H1 (cell line): ENCODE data around the gene GKN2. TPM values are rescaled to one million over a fixed set of nuclear protein-coding genes. Genes with fewer than 3 reads are reported as not detected.

Source experiments
- CTCF ChIA-PET: fragments of 300-600 bp; sonication (Branson Sonifier 250); formaldehyde crosslinking; loops from one replicate; lab custom pipeline; 2021; ENCODE audit not compliant: partially characterized antibody; lab: Charles Lee
- POLR2A ChIA-PET: fragments of 300-600 bp; sonication (Branson Sonifier 250); formaldehyde crosslinking; loops from one replicate; lab custom pipeline; 2021; ENCODE audit warnings: inconsistent platforms; ENCODE audit not compliant: partially characterized antibody; lab: Charles Lee
- DNase-seq, 2 experiments: peaks; one replicate each; pipeline versions ENCODE4 v3.0.0 to v3.0.0-alpha.2; 2010 to 2022; ENCODE audit warnings: low spot score in 2 of 2, low read depth in 1 of 2, mixed read lengths in 1 of 2
- FAIRE-seq: peaks from 2 replicates; lab custom pipeline; 2011; peaks lifted over from hg19 to GRCh38; lab: Jason Lieb, UNC
- H2AFZ ChIP-seq: 2 replicates; pipeline ENCODE4 v1.8.1; 2012; ENCODE audit warnings: low read length, inconsistent platforms
- H2AK5ac ChIP-seq: 2 replicates; pipeline ENCODE4 v1.6.1; 2013; ENCODE audit warnings: low read depth, low read length
- H2BK120ac ChIP-seq: replicated peaks from 2 replicates; pipeline ENCODE3; 2013; ENCODE audit warnings: low read depth, low read length, inconsistent platforms
- H2BK12ac ChIP-seq: 2 replicates; pipeline ENCODE4 v1.6.1; 2013; ENCODE audit warnings: low read depth, low read length
- H2BK15ac ChIP-seq: 2 replicates; pipeline ENCODE4 v1.6.1; 2013; ENCODE audit warnings: low read length
- H2BK20ac ChIP-seq: 2 replicates; pipeline ENCODE4 v1.6.1; 2013; ENCODE audit warnings: low read length
- H2BK5ac ChIP-seq: 2 replicates; pipeline ENCODE4 v1.6.1; 2013; ENCODE audit warnings: low read depth, low read length
- H3K14ac ChIP-seq: 2 replicates; pipeline ENCODE4 v1.6.1; 2013; ENCODE audit warnings: inconsistent platforms; ENCODE audit not compliant: insufficient read length
- H3K18ac ChIP-seq: 2 replicates; pipeline ENCODE4 v1.6.1; 2013; ENCODE audit warnings: low read length; ENCODE audit errors: extremely low read depth
- H3K23ac ChIP-seq: 2 replicates; pipeline ENCODE4 v1.6.1; 2013; ENCODE audit warnings: inconsistent platforms; ENCODE audit not compliant: insufficient read length
- H3K23me2 ChIP-seq: 2 replicates; pipeline ENCODE4 v1.6.1; 2013; ENCODE audit warnings: low read depth, low read length
- H3K27ac ChIP-seq: 2 replicates; pipeline ENCODE4 v1.6.1; 2011; ENCODE audit warnings: low read depth, low read length, inconsistent platforms
- H3K27me3 ChIP-seq, 4 experiments: replicated peaks in 1 of 4; 1 replicate in 1 of 4; 2 replicates in 3 of 4; pipeline versions ENCODE4 v1.6.1 to v1.8.1; 2011 to 2013; ENCODE audit warnings: low read length in 3 of 4, mild to moderate bottlenecking in 3 of 4, inconsistent platforms in 2 of 4, mixed read lengths in 2 of 4, moderate library complexity in 1 of 4; ENCODE audit not compliant: control insufficient read depth in 3 of 4, insufficient read depth in 3 of 4; ENCODE audit errors: extremely low read depth in 1 of 4
- H3K36me3 ChIP-seq, 4 experiments: 2 replicates each; pipeline versions ENCODE4 v1.6.1 to v1.8.1; 2011 to 2013; ENCODE audit warnings: mild to moderate bottlenecking in 4 of 4, low read length in 3 of 4, moderate library complexity in 2 of 4, control low read depth in 1 of 4, inconsistent platforms in 1 of 4; ENCODE audit not compliant: insufficient read depth in 4 of 4, control insufficient read depth in 2 of 4
- H3K4ac ChIP-seq: replicated peaks from 2 replicates; pipeline ENCODE3; 2013; ENCODE audit warnings: low read length, low read depth, mixed read lengths, inconsistent platforms; ENCODE audit not compliant: insufficient read length
- H3K4me1 ChIP-seq, 4 experiments: replicated peaks in 1 of 4; 1 replicate in 1 of 4; 2 replicates in 3 of 4; pipeline versions ENCODE4 v1.6.1 to v1.8.1; 2011 to 2013; ENCODE audit warnings: low read length in 3 of 4, inconsistent platforms in 2 of 4, mixed read lengths in 1 of 4; ENCODE audit not compliant: insufficient read depth in 4 of 4, control insufficient read depth in 3 of 4
- H3K4me2 ChIP-seq, 2 experiments: 2 replicates each; pipeline versions ENCODE4 v1.6.1 to v1.8.1; 2011 to 2013; ENCODE audit warnings: low read depth in 2 of 2, low read length in 2 of 2, control low read depth in 1 of 2, inconsistent platforms in 1 of 2, mild to moderate bottlenecking in 1 of 2; ENCODE audit not compliant: insufficient read depth in 1 of 2
- H3K4me3 ChIP-seq, 4 experiments: fragments of 200-600, 300-600 bp in 1 of 4; sonication (generic), shearing (Covaris generic), sonication (Bioruptor Twin) in 1 of 4; 2 replicates each; pipeline versions ENCODE4 v1.5.1 to v1.8.1; 2011 to 2016; ENCODE audit warnings: low read length in 4 of 4, low read depth in 3 of 4, control low read depth in 2 of 4, inconsistent platforms in 2 of 4, mild to moderate bottlenecking in 2 of 4, mixed read lengths in 1 of 4, moderate library complexity in 1 of 4; ENCODE audit not compliant: insufficient read depth in 2 of 4; ENCODE audit errors: extremely low read depth in 1 of 4
- H3K56ac ChIP-seq: replicated peaks from 2 replicates; pipeline ENCODE3; 2013; ENCODE audit warnings: low read depth, mild to moderate bottlenecking, mixed read lengths, low read length, inconsistent platforms; ENCODE audit not compliant: insufficient read length
- H3K79me1 ChIP-seq: 2 replicates; pipeline ENCODE4 v1.6.1; 2013; ENCODE audit warnings: low read depth, low read length, control low read depth
- H3K79me2 ChIP-seq, 2 experiments: 2 replicates each; pipeline versions ENCODE4 v1.6.1 to v1.8.1; 2012 to 2013; ENCODE audit warnings: low read length in 2 of 2, mild to moderate bottlenecking in 2 of 2, inconsistent platforms in 1 of 2; ENCODE audit not compliant: insufficient read depth in 2 of 2, control insufficient read depth in 1 of 2
- H3K9ac ChIP-seq, 4 experiments: replicated peaks in 1 of 4; 1 replicate in 1 of 4; 2 replicates in 3 of 4; pipeline versions ENCODE4 v1.6.1 to v1.8.1; 2011 to 2013; ENCODE audit warnings: low read depth in 3 of 4, low read length in 3 of 4, control low read depth in 2 of 4, mild to moderate bottlenecking in 2 of 4, moderate library complexity in 2 of 4, inconsistent platforms in 1 of 4; ENCODE audit errors: extremely low read depth in 1 of 4
- H3K9me3 ChIP-seq, 2 experiments: 2 replicates each; pipeline versions ENCODE4 v1.6.1 to v1.8.1; 2012 to 2013; ENCODE audit warnings: mild to moderate bottlenecking in 2 of 2, moderate library complexity in 2 of 2, control low read depth in 1 of 2, inconsistent platforms in 1 of 2, low read depth in 1 of 2, low read length in 1 of 2, mixed read lengths in 1 of 2; ENCODE audit not compliant: insufficient read depth in 2 of 2
- H4K20me1 ChIP-seq, 2 experiments: replicated peaks in 1 of 2; 2 replicates each; pipeline versions ENCODE3 to v1.8.1; 2011 to 2013; ENCODE audit warnings: inconsistent platforms in 2 of 2, low read length in 2 of 2, mild to moderate bottlenecking in 1 of 2; ENCODE audit not compliant: insufficient read depth in 2 of 2, control insufficient read depth in 1 of 2
- H4K5ac ChIP-seq: 2 replicates; pipeline ENCODE4 v1.6.1; 2013; ENCODE audit warnings: low read length, low read depth, mixed read lengths, inconsistent platforms; ENCODE audit not compliant: insufficient read length
- H4K8ac ChIP-seq: 2 replicates; pipeline ENCODE4 v1.8.0; 2013; ENCODE audit warnings: mild to moderate bottlenecking, moderate library complexity, low read length, inconsistent platforms; ENCODE audit not compliant: insufficient read depth; ENCODE audit errors: extremely low read depth
- H4K91ac ChIP-seq: replicated peaks from 2 replicates; pipeline ENCODE3; 2013; ENCODE audit warnings: low read length, mixed read lengths, inconsistent platforms; ENCODE audit not compliant: insufficient read length
- CTBP2 ChIP-seq: IDR thresholded peaks from 2 replicates; pipeline ENCODE4 v1.7.0; 2011; ENCODE audit warnings: borderline replicate concordance, mild to moderate bottlenecking, moderate library complexity, mixed read lengths, low read length; ENCODE audit not compliant: insufficient read depth, insufficient read length
- EP300 ChIP-seq, 2 experiments: IDR thresholded peaks; 1 replicate in 1 of 2; 2 replicates in 1 of 2; pipeline ENCODE4 v1.6.1; 2011 to 2012; ENCODE audit warnings: low read depth in 2 of 2, low read length in 2 of 2, mild to moderate bottlenecking in 2 of 2, borderline replicate concordance in 1 of 2, inconsistent platforms in 1 of 2, moderate library complexity in 1 of 2
- NRF1 ChIP-seq: IDR thresholded peaks from 2 replicates; pipeline ENCODE4 v1.6.1; 2011; ENCODE audit warnings: mild to moderate bottlenecking, low read depth, low read length, improper control_type of control experiment
- POU5F1 ChIP-seq: IDR thresholded peaks from 2 replicates; pipeline ENCODE4 v1.6.1; 2011; ENCODE audit warnings: low read depth, mild to moderate bottlenecking, low read length, moderate library complexity
- RAD21 ChIP-seq, 2 experiments: IDR thresholded peaks in 1 of 2; conservative IDR thresholded peaks in 1 of 2; 2 replicates each; pipeline ENCODE4 v1.6.1; 2011; ENCODE audit warnings: low read depth in 2 of 2, low read length in 2 of 2, improper control_type of control experiment in 1 of 2, inconsistent platforms in 1 of 2, mild to moderate bottlenecking in 1 of 2, moderate library complexity in 1 of 2
- RNF2 ChIP-seq: fragments of 200-900, 300-1000 bp; sonication (generic); IDR thresholded peaks from 2 replicates; pipeline ENCODE4 v1.7.1; 2016; ENCODE audit warnings: borderline replicate concordance, low read depth, mild to moderate bottlenecking, antibody characterized with exemption, low read length; ENCODE audit not compliant: poor library complexity, severe bottlenecking; ENCODE audit errors: missing control alignments
- SAP30 ChIP-seq: fragments of 300-600 bp; sonication (generic); IDR thresholded peaks from 2 replicates; pipeline ENCODE4 v1.7.1; 2012; ENCODE audit warnings: low read length, moderate library complexity, mild to moderate bottlenecking, inconsistent platforms; ENCODE audit not compliant: insufficient read depth, insufficient replicate concordance
- SIX5 ChIP-seq: IDR thresholded peaks from 2 replicates; pipeline ENCODE4 v1.6.1; 2011; ENCODE audit warnings: mild to moderate bottlenecking, low read depth, low read length
- YY1 ChIP-seq: IDR thresholded peaks from 2 replicates; pipeline ENCODE4 v1.6.1; 2011; ENCODE audit warnings: low read depth, mild to moderate bottlenecking, low read length
- WGBS, 2 experiments: shearing (Covaris generic) in 1 of 2; methylation state at CpG; one replicate each; pipeline versions ENCODE4 v1.1.6 to v1.1.7; 2013 to 2015; ENCODE audit warnings: low lambda C conversion rate in 2 of 2, mixed read lengths in 2 of 2, inconsistent platforms in 1 of 2, low coverage in 1 of 2, missing lambda C conversion rate in 1 of 2; ENCODE audit not compliant: insufficient replicate concordance in 2 of 2, insufficient coverage in 1 of 2, insufficient read length in 1 of 2; ENCODE audit errors: extremely low coverage in 1 of 2, missing lambda C conversion rate in 1 of 2; 5-methylcytosine and 5-hydroxymethylcytosine counted together
- polyA plus RNA-seq, 7 experiments: library from polyadenylated mRNA; depleted of rRNA in 3 of 7; stranded (reverse) in 5 of 7; unstranded in 2 of 7; fragments of >200 nt in 5 of 7; fragments of 200-250 nt in 2 of 7; gene quantifications; 1 replicate in 5 of 7; 2 replicates in 1 of 7; 4 replicates in 1 of 7; pipeline versions ENCODE4 v1.2.1 to v1.2.3, GENCODE V29; 2011 to 2013; ENCODE audit warnings: missing spikeins in 2 of 7, mixed read lengths in 2 of 7
- total RNA-seq: library from RNA; stranded (reverse); fragmentation: NEBNext Ultra II Directional; extraction: Animal tissue kit (Norgen Biotek cat#: 25700); gene quantifications from 2 replicates; pipeline ENCODE4 v1.2.1, GENCODE V29; 2021
- TF ChIP-seq, protein P1 (sequence below): IDR thresholded peaks from 2 replicates; pipeline ENCODE4 v1.6.1; 2012; ENCODE audit warnings: inconsistent platforms
- TF ChIP-seq, protein P2 (sequence below): IDR thresholded peaks from 2 replicates; pipeline ENCODE4 v1.6.1; 2011; ENCODE audit warnings: low read depth, mild to moderate bottlenecking, low read length; ENCODE audit not compliant: insufficient read depth

The GKN2 gene
- total and polyA plus RNA-seq, 2 of the 8 experiments (the other 6 are each of a cell fraction or from before 2014, with no cell fraction given) = not detected

DNA sequence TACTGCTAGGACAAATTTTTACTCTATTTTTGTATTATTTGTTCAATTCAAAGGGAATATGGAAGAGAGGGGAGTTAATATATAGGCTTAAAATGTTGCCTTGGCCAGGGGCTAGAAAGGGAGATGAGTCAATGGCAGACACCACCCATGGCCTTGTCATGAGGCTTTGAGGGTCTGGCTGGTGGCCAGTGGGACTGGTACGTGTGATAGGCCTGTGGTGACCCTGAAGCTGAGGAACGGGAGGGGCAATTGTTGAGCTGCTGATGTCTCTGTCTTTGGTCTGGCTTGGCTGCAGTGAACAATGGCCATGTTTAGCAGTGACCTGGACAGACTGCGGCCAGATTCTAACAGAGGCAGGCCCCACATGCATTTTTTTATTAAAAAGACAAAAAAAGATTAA lies 40.2 kb upstream of the GKN2 start:
- Histone ChIP-seq H2BK5ac (no peak overlapping the region), H3K23ac (no peak overlapping the region), H2BK120ac (no peak overlapping the region), H3K79me1 (no peaks in the 10 kb centered on the region), H4K8ac (no peak overlapping the region), H3K4me3 (no peak overlapping the region), H3K9me3 (no peaks in the 10 kb centered on the region), H2BK20ac (no peak overlapping the region), H3K36me3 (no peaks in the 10 kb centered on the region), H4K5ac (no peak overlapping the region), H3K4me2 (no peak overlapping the region), H2AK5ac (no peak overlapping the region), H3K27me3 (no peaks in the 10 kb centered on the region), H3K56ac (no peak overlapping the region), H4K91ac (no peak overlapping the region), H2AFZ (no peak overlapping the region), H3K79me2 (no peaks in the 10 kb centered on the region), H2BK15ac (no peak overlapping the region), H3K23me2 (peaks cover 1% of the 10 kb centered on the region; the same call in 1 of the 2 replicates), H3K9ac (no peak overlapping the region), H3K18ac (no peak overlapping the region), H3K27ac (no peak overlapping the region), H3K4ac (no peak overlapping the region), H2BK12ac (no peak overlapping the region), H4K20me1 (no peaks in the 10 kb centered on the region), H3K14ac (no peak overlapping the region), H3K4me1 (no peaks in the 10 kb centered on the region)
- 90% methylated on average over 3 of the region's 3 CpGs; no CpG with 5 or more reads in 1 of the 2 experiments for WGBS, 2 experiments
- FAIRE-seq (no peak), DNase-seq (no peak)
- ChIA-PET POLR2A (no interaction called here), CTCF (interaction anchor here (1.1 to 1.7 kb wide), 2 partner anchors 18 to 49 kb away, joined by 3 to 7 read pairs; no protein-coding TSS in a partner anchor)
- TF ChIP-seq RNF2 (no peak), POU5F1 (no peak), CTBP2 (no peak), EP300 (IDR thresholded peaks at IDR 0.05; ENCODE audit: borderline replicate concordance in 1 of 2, low read depth in 2 of 2, low read length in 2 of 2) (no peak), RAD21 (IDR thresholded peaks at IDR 0.05 in 1 of 2, conservative IDR thresholded peaks at IDR 0.05 in 1 of 2; ENCODE audit: low read depth in 2 of 2, low read length in 2 of 2) (no peak), YY1 (no peak), SAP30 (no peak), NRF1 (no peak), SIX5 (no peak)
- TF ChIP-seq, protein P1, sequence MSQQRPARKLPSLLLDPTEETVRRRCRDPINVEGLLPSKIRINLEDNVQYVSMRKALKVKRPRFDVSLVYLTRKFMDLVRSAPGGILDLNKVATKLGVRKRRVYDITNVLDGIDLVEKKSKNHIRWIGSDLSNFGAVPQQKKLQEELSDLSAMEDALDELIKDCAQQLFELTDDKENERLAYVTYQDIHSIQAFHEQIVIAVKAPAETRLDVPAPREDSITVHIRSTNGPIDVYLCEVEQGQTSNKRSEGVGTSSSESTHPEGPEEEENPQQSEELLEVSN = no peak
- TF ChIP-seq, protein P2, sequence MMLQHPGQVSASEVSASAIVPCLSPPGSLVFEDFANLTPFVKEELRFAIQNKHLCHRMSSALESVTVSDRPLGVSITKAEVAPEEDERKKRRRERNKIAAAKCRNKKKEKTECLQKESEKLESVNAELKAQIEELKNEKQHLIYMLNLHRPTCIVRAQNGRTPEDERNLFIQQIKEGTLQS = no peak
